ENCODE measurements around the gene TRIB2.

GRCh38 chr2:12737297-12737696 lies 20.6 kb downstream of the TRIB2 start:
- TF ChIP-seq CTCF (IDR thresholded peaks at IDR 0.05 in 4 of 5, conservative IDR thresholded peaks at IDR 0.05 in 1 of 5) (no peak), POLR2A (IDR thresholded peaks at IDR 0.05) (no peak)
